ENCODE measurements around the gene WWOX. TPM values are rescaled to one million over a fixed set of nuclear protein-coding genes. Genes with fewer than 3 reads are reported as not detected.

Gene WWOX
- total and polyA plus RNA-seq, 2 of the 8 experiments (the other 6 are each of a cell fraction or from before 2014, with no cell fraction given) = 5.4 to 16.7 TPM

- TF ChIP-seq, protein P1, sequence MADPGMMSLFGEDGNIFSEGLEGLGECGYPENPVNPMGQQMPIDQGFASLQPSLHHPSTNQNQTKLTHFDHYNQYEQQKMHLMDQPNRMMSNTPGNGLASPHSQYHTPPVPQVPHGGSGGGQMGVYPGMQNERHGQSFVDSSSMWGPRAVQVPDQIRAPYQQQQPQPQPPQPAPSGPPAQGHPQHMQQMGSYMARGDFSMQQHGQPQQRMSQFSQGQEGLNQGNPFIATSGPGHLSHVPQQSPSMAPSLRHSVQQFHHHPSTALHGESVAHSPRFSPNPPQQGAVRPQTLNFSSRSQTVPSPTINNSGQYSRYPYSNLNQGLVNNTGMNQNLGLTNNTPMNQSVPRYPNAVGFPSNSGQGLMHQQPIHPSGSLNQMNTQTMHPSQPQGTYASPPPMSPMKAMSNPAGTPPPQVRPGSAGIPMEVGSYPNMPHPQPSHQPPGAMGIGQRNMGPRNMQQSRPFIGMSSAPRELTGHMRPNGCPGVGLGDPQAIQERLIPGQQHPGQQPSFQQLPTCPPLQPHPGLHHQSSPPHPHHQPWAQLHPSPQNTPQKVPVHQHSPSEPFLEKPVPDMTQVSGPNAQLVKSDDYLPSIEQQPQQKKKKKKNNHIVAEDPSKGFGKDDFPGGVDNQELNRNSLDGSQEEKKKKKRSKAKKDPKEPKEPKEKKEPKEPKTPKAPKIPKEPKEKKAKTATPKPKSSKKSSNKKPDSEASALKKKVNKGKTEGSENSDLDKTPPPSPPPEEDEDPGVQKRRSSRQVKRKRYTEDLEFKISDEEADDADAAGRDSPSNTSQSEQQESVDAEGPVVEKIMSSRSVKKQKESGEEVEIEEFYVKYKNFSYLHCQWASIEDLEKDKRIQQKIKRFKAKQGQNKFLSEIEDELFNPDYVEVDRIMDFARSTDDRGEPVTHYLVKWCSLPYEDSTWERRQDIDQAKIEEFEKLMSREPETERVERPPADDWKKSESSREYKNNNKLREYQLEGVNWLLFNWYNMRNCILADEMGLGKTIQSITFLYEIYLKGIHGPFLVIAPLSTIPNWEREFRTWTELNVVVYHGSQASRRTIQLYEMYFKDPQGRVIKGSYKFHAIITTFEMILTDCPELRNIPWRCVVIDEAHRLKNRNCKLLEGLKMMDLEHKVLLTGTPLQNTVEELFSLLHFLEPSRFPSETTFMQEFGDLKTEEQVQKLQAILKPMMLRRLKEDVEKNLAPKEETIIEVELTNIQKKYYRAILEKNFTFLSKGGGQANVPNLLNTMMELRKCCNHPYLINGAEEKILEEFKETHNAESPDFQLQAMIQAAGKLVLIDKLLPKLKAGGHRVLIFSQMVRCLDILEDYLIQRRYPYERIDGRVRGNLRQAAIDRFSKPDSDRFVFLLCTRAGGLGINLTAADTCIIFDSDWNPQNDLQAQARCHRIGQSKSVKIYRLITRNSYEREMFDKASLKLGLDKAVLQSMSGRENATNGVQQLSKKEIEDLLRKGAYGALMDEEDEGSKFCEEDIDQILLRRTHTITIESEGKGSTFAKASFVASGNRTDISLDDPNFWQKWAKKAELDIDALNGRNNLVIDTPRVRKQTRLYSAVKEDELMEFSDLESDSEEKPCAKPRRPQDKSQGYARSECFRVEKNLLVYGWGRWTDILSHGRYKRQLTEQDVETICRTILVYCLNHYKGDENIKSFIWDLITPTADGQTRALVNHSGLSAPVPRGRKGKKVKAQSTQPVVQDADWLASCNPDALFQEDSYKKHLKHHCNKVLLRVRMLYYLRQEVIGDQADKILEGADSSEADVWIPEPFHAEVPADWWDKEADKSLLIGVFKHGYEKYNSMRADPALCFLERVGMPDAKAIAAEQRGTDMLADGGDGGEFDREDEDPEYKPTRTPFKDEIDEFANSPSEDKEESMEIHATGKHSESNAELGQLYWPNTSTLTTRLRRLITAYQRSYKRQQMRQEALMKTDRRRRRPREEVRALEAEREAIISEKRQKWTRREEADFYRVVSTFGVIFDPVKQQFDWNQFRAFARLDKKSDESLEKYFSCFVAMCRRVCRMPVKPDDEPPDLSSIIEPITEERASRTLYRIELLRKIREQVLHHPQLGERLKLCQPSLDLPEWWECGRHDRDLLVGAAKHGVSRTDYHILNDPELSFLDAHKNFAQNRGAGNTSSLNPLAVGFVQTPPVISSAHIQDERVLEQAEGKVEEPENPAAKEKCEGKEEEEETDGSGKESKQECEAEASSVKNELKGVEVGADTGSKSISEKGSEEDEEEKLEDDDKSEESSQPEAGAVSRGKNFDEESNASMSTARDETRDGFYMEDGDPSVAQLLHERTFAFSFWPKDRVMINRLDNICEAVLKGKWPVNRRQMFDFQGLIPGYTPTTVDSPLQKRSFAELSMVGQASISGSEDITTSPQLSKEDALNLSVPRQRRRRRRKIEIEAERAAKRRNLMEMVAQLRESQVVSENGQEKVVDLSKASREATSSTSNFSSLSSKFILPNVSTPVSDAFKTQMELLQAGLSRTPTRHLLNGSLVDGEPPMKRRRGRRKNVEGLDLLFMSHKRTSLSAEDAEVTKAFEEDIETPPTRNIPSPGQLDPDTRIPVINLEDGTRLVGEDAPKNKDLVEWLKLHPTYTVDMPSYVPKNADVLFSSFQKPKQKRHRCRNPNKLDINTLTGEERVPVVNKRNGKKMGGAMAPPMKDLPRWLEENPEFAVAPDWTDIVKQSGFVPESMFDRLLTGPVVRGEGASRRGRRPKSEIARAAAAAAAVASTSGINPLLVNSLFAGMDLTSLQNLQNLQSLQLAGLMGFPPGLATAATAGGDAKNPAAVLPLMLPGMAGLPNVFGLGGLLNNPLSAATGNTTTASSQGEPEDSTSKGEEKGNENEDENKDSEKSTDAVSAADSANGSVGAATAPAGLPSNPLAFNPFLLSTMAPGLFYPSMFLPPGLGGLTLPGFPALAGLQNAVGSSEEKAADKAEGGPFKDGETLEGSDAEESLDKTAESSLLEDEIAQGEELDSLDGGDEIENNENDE (IDR thresholded peaks at IDR 0.05; ENCODE audit: insufficient replicate concordance, low read length) = no peak
- no peak for TF ChIP-seq TAF7 (optimal IDR thresholded peaks at IDR 0.05; ENCODE audit: borderline replicate concordance, low read depth, low read length)
- TF ChIP-seq SP4 (IDR thresholded peaks at IDR 0.05; ENCODE audit: low read length) = no peak
- TF ChIP-seq RAD21 (IDR thresholded peaks at IDR 0.05 in 1 of 2, conservative IDR thresholded peaks at IDR 0.05 in 1 of 2; ENCODE audit: low read depth in 2 of 2, low read length in 2 of 2) = no peak
- TF ChIP-seq CBX8 (IDR thresholded peaks at IDR 0.05; ENCODE audit: borderline replicate concordance, low read depth, low read length) = no peak
- no peak for TF ChIP-seq ASH2L (IDR thresholded peaks at IDR 0.05; ENCODE audit: low read length)
- TF ChIP-seq SP2 (IDR thresholded peaks at IDR 0.05; ENCODE audit: low read length) = no peak
- no peak for TF ChIP-seq JUN (IDR thresholded peaks at IDR 0.05; ENCODE audit: low read depth, low read length)
- TF ChIP-seq GTF2F1 (IDR thresholded peaks at IDR 0.05; ENCODE audit: borderline replicate concordance, low read depth, low read length) = no peak
- no peak for TF ChIP-seq SIX5 (IDR thresholded peaks at IDR 0.05; ENCODE audit: low read depth, low read length)
- no peak for TF ChIP-seq CTBP2 (IDR thresholded peaks at IDR 0.05; ENCODE audit: borderline replicate concordance, insufficient read depth, insufficient read length, low read length)
Measured at GRCh38 chr16:78642621-78643285, 543.3 kb downstream of the WWOX start (continued).

Measured in H1 (cell line).